Neural progenitor cell (in vitro differentiated cells): ENCODE measurements around the gene TLCD1. TPM values are rescaled to one million over a fixed set of nuclear protein-coding genes. Genes with fewer than 3 reads are reported as not detected.

Experiments
- DNase-seq: peaks from one replicate; pipeline ENCODE4 v3.0.0-alpha.2; 2016; ENCODE audit warnings: low spot score
- H2AFZ ChIP-seq: fragments of 200-600 bp; sonication (generic); replicated peaks from 2 replicates; pipeline ENCODE4 v1.6.1; 2016; ENCODE audit warnings: antibody characterized with exemption
- H3F3A ChIP-seq: fragments of 200-600 bp; sonication (generic); 2 replicates; pipeline ENCODE4 v1.6.1; 2016; ENCODE audit warnings: antibody characterized with exemption, low read depth
- H3K27ac ChIP-seq: fragments of 200-600 bp; sonication (generic); 2 replicates; pipeline ENCODE4 v1.5.1; 2016; ENCODE audit warnings: mild to moderate bottlenecking
- H3K27me3 ChIP-seq: fragments of 200-600 bp; sonication (generic); 2 replicates; pipeline ENCODE4 v1.6.1; 2016; ENCODE audit warnings: mild to moderate bottlenecking, moderate library complexity
- H3K36me3 ChIP-seq: fragments of 200-600 bp; sonication (generic); 2 replicates; pipeline ENCODE4 v1.5.1; 2016
- H3K4me1 ChIP-seq: fragments of 200-600 bp; sonication (generic); 2 replicates; pipeline ENCODE4 v1.6.1; 2016; ENCODE audit warnings: mixed run types
- H3K4me2 ChIP-seq: fragments of 200-600 bp; sonication (generic); 2 replicates; pipeline ENCODE4 v1.6.1; 2016
- H3K4me3 ChIP-seq: fragments of 200-600 bp; sonication (generic); 2 replicates; pipeline ENCODE4 v1.5.1; 2016
- H3K79me2 ChIP-seq: fragments of 200-600 bp; sonication (generic); 2 replicates; pipeline ENCODE4 v1.6.1; 2016; ENCODE audit warnings: low read depth
- H3K9ac ChIP-seq: fragments of 200-600 bp; sonication (generic); 2 replicates; pipeline ENCODE4 v1.6.1; 2016
- H3K9me3 ChIP-seq: fragments of 200-600 bp; sonication (generic); 2 replicates; pipeline ENCODE4 v1.5.1; 2016; ENCODE audit warnings: low read depth
- H4K20me1 ChIP-seq: fragments of 200-600 bp; sonication (generic); 2 replicates; pipeline ENCODE4 v1.6.1; 2016; ENCODE audit warnings: low read depth
- H3K27ac Mint-ChIP-seq: 3 replicates; pipeline ENCODE4 v1.8.0; 2021; ENCODE audit warnings: mixed read lengths
- H3K27me3 Mint-ChIP-seq: 2 replicates; pipeline ENCODE4 v1.8.0; 2022; ENCODE audit warnings: low read depth, mild to moderate bottlenecking, inconsistent platforms, moderate library complexity, mixed read lengths; ENCODE audit not compliant: insufficient read depth
- H3K36me3 Mint-ChIP-seq: 3 replicates; pipeline ENCODE4 v1.8.0; 2021; ENCODE audit warnings: mixed read lengths
- H3K4me1 Mint-ChIP-seq: 3 replicates; pipeline ENCODE4 v1.8.0; 2021; ENCODE audit warnings: mixed read lengths
- H3K4me3 Mint-ChIP-seq: 3 replicates; pipeline ENCODE4 v1.8.0; 2021; ENCODE audit warnings: mild to moderate bottlenecking, moderate library complexity, mixed read lengths
- H3K9me3 Mint-ChIP-seq: 3 replicates; pipeline ENCODE4 v1.8.0; 2020; ENCODE audit warnings: mixed read lengths
- CTCF ChIP-seq: fragments of 200-600 bp; sonication (generic); IDR thresholded peaks from 2 replicates; pipeline ENCODE4 v1.5.1; 2017; ENCODE audit warnings: antibody characterized with exemption, mild to moderate bottlenecking
- EZH2 ChIP-seq: fragments of 200-600 bp; sonication (generic); IDR thresholded peaks from 2 replicates; pipeline ENCODE4 v1.6.1; 2017; ENCODE audit warnings: antibody characterized with exemption, mild to moderate bottlenecking, moderate library complexity
- EZH2phosphoT487 ChIP-seq: fragments of 200-600 bp; sonication (generic); IDR thresholded peaks from 2 replicates; pipeline ENCODE4 v1.6.1; 2017; ENCODE audit warnings: antibody characterized with exemption
- total RNA-seq: library from RNA; depleted of rRNA; stranded (reverse); fragments of >200 nt; gene quantifications from 2 replicates; pipeline ENCODE4 v1.2.3, GENCODE V29; 2015; ENCODE audit warnings: low replicate concordance

TLCD1 gene
- total RNA-seq, 1 donor from 2014 or later = 13.4 TPM

DNA sequence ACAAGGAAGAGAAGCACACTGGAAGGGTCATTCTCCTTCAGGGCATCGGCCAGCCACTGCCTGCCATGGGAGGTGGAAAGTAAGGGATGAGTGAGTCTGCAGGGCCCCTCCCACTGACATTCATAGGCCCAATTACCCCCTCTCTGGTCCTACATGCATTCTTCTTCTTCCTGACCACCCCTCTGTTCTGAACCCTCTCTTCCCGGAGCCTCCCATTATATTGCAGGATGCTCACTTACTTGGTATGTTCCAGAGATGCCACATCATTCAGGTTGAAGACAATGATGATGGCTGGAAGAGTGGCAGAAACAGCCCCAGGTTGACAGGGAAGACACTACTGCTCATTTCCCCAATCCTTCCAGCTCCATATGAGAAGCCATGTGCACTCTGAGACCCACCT is 10.8 kb downstream of the TLCD1 start:
- TF ChIP-seq EZH2phosphoT487 (no peak), CTCF (no peak), EZH2 (no peak)
- Histone ChIP-seq H3K9me3 (no peaks in the 10 kb centered on the region), H3K9ac (no peak overlapping the region), H3K36me3 (no peaks in the 10 kb centered on the region), H3K27ac (no peak overlapping the region), H3K4me3 (no peak overlapping the region), H4K20me1 (peaks cover 3% of the 10 kb centered on the region), H3K79me2 (peaks cover 31% of the 10 kb centered on the region), H2AFZ (no peak overlapping the region), H3K27me3 (no peaks in the 10 kb centered on the region), H3K4me1 (peaks cover 26% of the 10 kb centered on the region), H3K4me2 (no peak overlapping the region), H3F3A (peaks cover 61% of the 10 kb centered on the region)
- peak overlapping the region; percentile 87 for H3K4me3 Mint-ChIP-seq
- no peak for DNase-seq
- peaks cover 29% of the 10 kb centered on the region for H3K36me3 Mint-ChIP-seq
- H3K27me3 Mint-ChIP-seq = peaks cover 11% of the 10 kb centered on the region
- H3K4me1 Mint-ChIP-seq = peaks cover 50% of the 10 kb centered on the region
- H3K9me3 Mint-ChIP-seq = no peaks in the 10 kb centered on the region
- H3K27ac Mint-ChIP-seq = no peak overlapping the region

DNA sequence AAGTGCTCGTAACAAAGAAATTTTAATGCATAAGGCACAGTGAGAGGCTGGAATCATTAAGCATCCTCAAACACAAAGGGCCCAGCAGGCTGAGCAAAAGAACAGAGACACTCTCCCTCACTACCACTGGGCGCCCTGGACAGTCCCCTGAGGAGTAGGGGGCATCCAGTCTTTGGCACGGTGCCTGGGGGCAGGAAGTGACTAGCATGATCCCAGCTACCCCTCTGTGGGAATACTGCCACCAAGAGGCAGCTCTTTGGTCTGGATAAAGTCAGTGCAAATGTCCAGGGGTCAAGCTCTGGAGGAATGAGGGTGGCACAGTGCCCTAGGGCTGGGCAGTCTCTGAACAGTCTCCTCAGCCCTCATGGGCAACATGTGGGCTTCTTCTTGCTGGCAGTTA is 11.8 kb downstream of the TLCD1 start:
- no peaks in the 10 kb centered on the region for H3K36me3 ChIP-seq
- Mint-ChIP-seq H3K27ac (peak overlapping the region; percentile 69), H3K4me1 (peaks cover 44% of the 10 kb centered on the region), H3K36me3 (peaks cover 24% of the 10 kb centered on the region), H3K4me3 (no peak overlapping the region), H3K9me3 (no peaks in the 10 kb centered on the region), H3K27me3 (peaks cover 11% of the 10 kb centered on the region)
- peaks cover 26% of the 10 kb centered on the region for H3K4me1 ChIP-seq
- H3K9ac ChIP-seq = no peak overlapping the region
- no peak for DNase-seq
- TF ChIP-seq EZH2 (no peak), EZH2phosphoT487 (no peak), CTCF (no peak)
- H3K4me3 ChIP-seq = no peak overlapping the region
- H3F3A ChIP-seq = peaks cover 66% of the 10 kb centered on the region
- no peaks in the 10 kb centered on the region for H3K9me3 ChIP-seq
- peaks cover 36% of the 10 kb centered on the region for H3K79me2 ChIP-seq
- H4K20me1 ChIP-seq = no peaks in the 10 kb centered on the region
- no peak overlapping the region for H3K27ac ChIP-seq
- H2AFZ ChIP-seq = no peak overlapping the region
- H3K27me3 ChIP-seq = no peaks in the 10 kb centered on the region
- no peak overlapping the region for H3K4me2 ChIP-seq

DNA sequence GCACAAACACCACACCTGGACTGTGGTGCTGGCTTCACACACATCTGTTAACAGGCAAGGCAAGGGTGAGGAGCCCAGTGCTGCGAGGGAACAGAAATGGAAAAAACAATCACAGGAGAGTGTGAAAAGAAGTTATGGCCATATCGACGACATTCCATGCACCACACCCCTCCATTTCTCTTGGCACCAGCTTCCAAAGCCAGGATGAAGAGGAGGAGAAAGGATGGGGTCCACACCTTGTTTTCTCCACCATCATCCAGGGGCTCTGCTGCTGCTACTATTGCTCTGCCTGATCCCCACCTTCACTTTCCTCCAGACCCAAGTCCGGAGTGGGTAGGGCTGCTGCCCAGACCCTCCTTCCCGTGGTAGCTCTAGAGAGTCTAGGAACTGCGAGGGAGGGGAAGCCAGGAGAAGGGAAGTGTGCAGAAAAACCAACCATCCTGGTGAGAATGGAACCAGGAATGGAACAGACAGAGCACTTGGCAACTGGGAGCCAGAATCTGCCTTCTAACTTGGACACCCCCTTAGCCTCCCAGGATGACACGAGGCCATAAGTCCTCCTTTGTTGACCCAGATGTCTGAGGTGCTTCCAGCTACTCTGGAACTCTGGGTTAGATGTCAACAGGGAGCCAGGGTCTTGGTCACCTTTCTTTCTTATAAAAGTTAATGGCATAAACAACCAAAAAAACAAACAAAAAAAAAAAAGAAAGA is 13.2 kb downstream of the TLCD1 start:
- peaks cover 10% of the 10 kb centered on the region for H3K27me3 Mint-ChIP-seq

More for the DNA sequence above, 13.2 kb downstream of the TLCD1 start:
- Mint-ChIP-seq H3K27ac (peak overlapping the region; percentile 81), H3K4me1 (peaks cover 35% of the 10 kb centered on the region), H3K4me3 (peak overlapping the region; percentile 97), H3K9me3 (no peaks in the 10 kb centered on the region), H3K36me3 (peaks cover 24% of the 10 kb centered on the region)
- Histone ChIP-seq H3K9ac (no peak overlapping the region), H4K20me1 (no peaks in the 10 kb centered on the region), H3K4me3 (peak overlapping the region; percentile 62), H3F3A (peaks cover 55% of the 10 kb centered on the region), H3K79me2 (peaks cover 45% of the 10 kb centered on the region), H3K4me2 (peak overlapping the region; percentile 75), H3K4me1 (peaks cover 20% of the 10 kb centered on the region), H3K9me3 (no peaks in the 10 kb centered on the region), H2AFZ (no peak overlapping the region), H3K27ac (no peak overlapping the region), H3K27me3 (no peaks in the 10 kb centered on the region), H3K36me3 (no peaks in the 10 kb centered on the region)
- TF ChIP-seq EZH2phosphoT487 = no peak
- no peak for TF ChIP-seq CTCF
- no peak for TF ChIP-seq EZH2
- DNase-seq = no peak
